Measurements from ENCODE around the gene ATG3.

GRCh38 chr3:112512320-112512719, 49.4 kb downstream of the ATG3 start:
- TF ChIP-seq EZH2 (IDR thresholded peaks at IDR 0.05; ENCODE audit: borderline replicate concordance, low read length), result no peak
- TF ChIP-seq, protein P1, sequence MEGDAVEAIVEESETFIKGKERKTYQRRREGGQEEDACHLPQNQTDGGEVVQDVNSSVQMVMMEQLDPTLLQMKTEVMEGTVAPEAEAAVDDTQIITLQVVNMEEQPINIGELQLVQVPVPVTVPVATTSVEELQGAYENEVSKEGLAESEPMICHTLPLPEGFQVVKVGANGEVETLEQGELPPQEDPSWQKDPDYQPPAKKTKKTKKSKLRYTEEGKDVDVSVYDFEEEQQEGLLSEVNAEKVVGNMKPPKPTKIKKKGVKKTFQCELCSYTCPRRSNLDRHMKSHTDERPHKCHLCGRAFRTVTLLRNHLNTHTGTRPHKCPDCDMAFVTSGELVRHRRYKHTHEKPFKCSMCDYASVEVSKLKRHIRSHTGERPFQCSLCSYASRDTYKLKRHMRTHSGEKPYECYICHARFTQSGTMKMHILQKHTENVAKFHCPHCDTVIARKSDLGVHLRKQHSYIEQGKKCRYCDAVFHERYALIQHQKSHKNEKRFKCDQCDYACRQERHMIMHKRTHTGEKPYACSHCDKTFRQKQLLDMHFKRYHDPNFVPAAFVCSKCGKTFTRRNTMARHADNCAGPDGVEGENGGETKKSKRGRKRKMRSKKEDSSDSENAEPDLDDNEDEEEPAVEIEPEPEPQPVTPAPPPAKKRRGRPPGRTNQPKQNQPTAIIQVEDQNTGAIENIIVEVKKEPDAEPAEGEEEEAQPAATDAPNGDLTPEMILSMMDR (IDR thresholded peaks at IDR 0.05; ENCODE audit: low read length), result no peak

Measured in OCI-LY1 (cell line).